Astrocyte of the spinal cord (primary cell): ENCODE measurements around the gene NPDC1.
A peak's percentile ranks its signal among the peaks of the same experiment; 100 is the strongest.

Experiments
- DNase-seq: peaks from one replicate; pipeline ENCODE4 v3.0.0; 2011; ENCODE audit warnings: low read depth, low spot score
- H3K4me3 ChIP-seq: 2 replicates; pipeline ENCODE4 v1.5.1; 2011; ENCODE audit warnings: low read depth, mild to moderate bottlenecking, low read length, moderate library complexity
- in situ Hi-C: cut with HindIII; loops from 2 replicates; pipeline ENCODE4 v1.10.0; 2017; ENCODE audit warnings: low sequenced_read_pairs
- TF ChIP-seq, protein P1 (sequence below): IDR thresholded peaks from 2 replicates; pipeline ENCODE4 v1.5.1; 2012; ENCODE audit warnings: low read depth, mild to moderate bottlenecking, low read length, inconsistent platforms

The NPDC1 gene

DNA sequence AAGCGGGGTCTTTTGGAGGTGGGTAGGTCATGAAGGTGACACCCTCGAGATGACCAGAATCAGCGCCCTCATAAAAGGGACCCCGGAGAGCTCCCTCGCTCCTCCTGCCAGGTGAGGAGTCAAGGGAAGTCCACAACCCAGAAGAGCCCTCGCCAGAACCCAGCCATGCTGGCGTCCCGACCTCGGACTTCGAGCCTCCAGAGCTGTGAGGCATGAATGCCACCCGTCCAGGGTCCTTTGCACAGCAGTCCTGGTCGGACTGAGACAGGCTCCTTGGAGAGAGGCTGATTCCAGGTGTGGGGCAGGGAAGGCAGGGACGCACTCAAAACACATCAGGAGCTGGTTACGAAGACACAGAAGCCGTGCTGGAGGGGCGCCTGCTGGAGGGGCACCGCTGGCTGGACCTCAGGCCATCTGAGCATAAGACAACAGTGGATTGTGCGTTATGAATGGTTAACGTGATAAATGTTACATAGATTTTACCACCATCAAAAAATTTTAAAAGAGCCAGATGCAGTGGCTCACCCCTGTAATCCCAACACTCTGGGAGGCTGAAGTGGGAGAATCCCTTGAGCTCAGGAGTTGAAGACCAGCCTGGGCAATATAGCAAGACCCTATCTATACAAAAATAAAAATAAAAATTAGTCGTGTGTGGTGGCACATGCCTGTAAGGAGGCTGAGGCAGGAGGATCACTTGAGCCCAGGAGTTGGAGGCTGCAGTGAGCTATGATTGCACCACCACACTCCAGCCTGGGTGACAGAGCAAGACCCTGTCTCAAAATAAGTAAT is 43.9 kb downstream of the NPDC1 start:
- in situ Hi-C loops = no loop called here
- TF ChIP-seq, protein P1, sequence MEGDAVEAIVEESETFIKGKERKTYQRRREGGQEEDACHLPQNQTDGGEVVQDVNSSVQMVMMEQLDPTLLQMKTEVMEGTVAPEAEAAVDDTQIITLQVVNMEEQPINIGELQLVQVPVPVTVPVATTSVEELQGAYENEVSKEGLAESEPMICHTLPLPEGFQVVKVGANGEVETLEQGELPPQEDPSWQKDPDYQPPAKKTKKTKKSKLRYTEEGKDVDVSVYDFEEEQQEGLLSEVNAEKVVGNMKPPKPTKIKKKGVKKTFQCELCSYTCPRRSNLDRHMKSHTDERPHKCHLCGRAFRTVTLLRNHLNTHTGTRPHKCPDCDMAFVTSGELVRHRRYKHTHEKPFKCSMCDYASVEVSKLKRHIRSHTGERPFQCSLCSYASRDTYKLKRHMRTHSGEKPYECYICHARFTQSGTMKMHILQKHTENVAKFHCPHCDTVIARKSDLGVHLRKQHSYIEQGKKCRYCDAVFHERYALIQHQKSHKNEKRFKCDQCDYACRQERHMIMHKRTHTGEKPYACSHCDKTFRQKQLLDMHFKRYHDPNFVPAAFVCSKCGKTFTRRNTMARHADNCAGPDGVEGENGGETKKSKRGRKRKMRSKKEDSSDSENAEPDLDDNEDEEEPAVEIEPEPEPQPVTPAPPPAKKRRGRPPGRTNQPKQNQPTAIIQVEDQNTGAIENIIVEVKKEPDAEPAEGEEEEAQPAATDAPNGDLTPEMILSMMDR = no peak
- no peak overlapping the region for H3K4me3 ChIP-seq
- no peak for DNase-seq

DNA sequence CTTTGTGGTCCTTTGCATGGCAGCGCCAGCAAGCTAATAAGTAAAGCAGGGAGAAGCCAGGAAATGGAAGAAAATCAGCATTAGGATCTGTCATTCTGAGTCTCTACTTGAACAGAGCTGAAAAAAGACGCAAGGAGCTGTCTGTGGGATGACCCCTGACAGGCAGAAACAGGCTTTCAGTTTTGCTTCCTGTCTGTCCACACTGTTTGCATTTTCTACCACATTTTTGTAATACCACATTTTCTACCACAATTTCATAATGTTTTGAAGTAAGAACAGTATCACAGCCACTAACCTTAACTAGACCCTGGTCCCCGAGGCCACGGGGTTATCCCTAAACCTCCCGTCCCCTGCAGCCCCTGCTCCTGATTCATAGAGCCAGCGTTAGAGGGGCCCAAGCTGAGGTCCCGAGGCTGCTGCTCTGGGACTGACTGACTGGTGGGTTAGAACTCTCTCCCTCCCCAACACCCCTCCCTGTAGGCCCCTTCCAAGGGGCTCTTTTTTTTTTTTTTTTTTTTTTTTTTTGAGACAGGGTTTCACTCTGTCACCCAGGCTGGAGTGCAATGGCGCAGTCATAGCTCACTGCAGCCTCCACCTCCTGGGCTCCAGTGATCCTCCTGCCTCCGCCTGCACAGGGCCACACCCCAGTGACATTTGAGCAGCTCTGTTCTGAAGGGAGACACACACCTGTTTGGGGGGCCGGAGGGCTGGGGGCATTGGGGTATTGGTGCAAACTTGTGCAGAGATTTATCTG is 45.6 kb downstream of the NPDC1 start:
- TF ChIP-seq, protein P1 = no peak
- peak; percentile 53 for DNase-seq
- no peak overlapping the region for H3K4me3 ChIP-seq
- in situ Hi-C loops = no loop called here

DNA sequence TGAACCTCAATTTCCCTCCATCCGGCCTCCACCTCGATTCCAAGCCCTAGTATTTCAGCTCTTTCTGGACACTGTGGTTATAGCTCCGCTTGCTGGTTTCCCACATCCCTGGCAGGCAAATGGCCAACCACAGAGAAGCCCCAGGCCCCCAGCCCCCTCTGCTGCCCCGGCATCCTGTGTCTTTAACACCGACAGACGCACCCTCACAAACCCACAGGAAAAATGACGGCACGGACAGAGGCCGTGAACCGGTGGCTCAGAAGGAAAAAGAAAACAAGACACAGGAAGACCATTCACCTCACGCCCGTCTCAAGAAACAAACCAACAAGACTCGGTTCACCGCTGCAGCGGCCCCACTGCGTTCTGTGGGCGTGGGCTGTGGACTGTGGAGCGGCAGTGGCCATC is 48.1 kb downstream of the NPDC1 start:
- peak; percentile 77 for DNase-seq
- in situ Hi-C loops = no loop called here
- H3K4me3 ChIP-seq = no peak overlapping the region
- TF ChIP-seq, protein P1 = peak; percentile 48

GRCh38 chr9:136997371-136997770 is 48.6 kb downstream of the NPDC1 start:
- DNase-seq = no peak
- H3K4me3 ChIP-seq = no peak overlapping the region
- in situ Hi-C loops = no loop called here
- TF ChIP-seq, protein P1 = no peak

DNA sequence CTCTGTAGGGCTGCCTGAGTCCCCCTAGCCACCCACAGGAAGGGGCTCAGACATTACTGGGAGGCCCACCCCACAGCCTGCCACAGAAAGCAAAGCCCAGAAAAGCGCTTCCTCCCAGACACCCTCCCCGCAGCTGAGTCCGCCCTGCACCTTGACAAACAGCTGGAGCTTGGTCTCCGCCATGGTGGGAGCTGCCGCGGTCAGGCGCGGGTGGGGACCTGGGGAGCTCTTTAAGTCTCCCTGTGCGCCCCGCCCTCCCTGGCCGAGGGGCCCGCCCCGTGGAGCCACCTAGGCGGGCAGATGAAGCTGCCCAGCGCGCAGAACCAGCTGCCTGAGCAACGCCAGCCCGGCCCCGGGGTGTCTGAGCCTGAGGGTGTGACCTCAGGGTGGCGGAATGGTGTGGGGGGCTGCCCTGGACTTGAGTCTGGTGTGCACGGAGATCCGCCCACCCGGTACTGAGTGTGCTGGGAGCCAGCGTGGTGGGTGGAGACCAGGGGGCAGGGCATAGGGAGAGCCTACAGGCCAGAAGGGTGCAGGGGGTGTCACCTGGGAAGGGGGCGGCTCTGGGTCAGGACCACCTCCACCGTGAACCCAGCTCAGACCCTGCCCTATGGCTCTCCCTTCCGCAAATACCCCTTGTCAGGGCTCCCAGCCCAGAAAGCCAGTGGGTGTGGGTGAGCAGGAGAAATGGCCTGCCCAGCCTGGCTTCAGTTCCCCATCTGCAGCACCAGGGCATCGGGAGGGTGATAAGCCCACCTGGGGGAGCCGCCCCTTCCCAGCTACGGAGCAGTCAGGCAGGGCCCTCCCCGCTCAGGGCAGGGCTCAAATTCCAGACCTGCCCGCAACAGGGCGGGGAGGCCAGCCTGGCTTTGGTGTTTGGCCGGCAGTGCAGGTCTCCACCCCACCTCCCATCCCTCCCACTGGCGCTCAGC is 49.4 kb downstream of the NPDC1 start, which contains the start of gene CLIC3:
CLIC3 (minus strand) TSS at position 208 of the 932 bp plus-strand sequence; CDS start at position 183, 25 bp downstream.
- TF ChIP-seq, protein P1 = no peak
- peak within 1 kb of the TSS; percentile 13 for H3K4me3 ChIP-seq
- in situ Hi-C loops = no loop called here
- no peak for DNase-seq

GRCh38 chr9:136995772-136996311 is 50.1 kb downstream of the NPDC1 start:
- in situ Hi-C loops = no loop called here
- peak; percentile 32 for DNase-seq
- H3K4me3 ChIP-seq = peak overlapping the region; percentile 13
- TF ChIP-seq, protein P1 = no peak
